Activated CD8-positive, alpha-beta memory T cell treated with anti-CD3 and anti-CD28 coated beads, Interleukin-2, amount 50 U/mL, for 24 hours (primary cell): ENCODE measurements around the gene CPED1.

Experiments
- DNase-seq: peaks from one replicate; pipeline ENCODE4 v3.0.0-alpha.2; 2020; ENCODE audit errors: extremely low read depth

Gene CPED1

GRCh38 chr7:120988591-120989256, at the start of gene CPED1:
Gene CPED1 (plus strand): TSS chr7:120988711. CDS start chr7:120989622, 911 bp downstream.
- DNase-seq = no peak

- DNase-seq = no peak
These were observed 49.2 kb upstream of the CPED1 start for GRCh38 chr7:120939345-120939744.

- DNase-seq = no peak
These were observed 47.4 kb upstream of the CPED1 start for GRCh38 chr7:120941064-120941463.

GRCh38 chr7:120941856-120942255, 46.7 kb upstream of the CPED1 start:
- DNase-seq = no peak

- DNase-seq = no peak
These were observed 45.6 kb upstream of the CPED1 start for GRCh38 chr7:120942861-120943260.

GRCh38 chr7:120944826-120945562, 43.5 kb upstream of the CPED1 start:
- no peak for DNase-seq

- no peak for DNase-seq
These were observed 40.5 kb upstream of the CPED1 start for GRCh38 chr7:120947980-120948379.

- no peak for DNase-seq
These were observed 39.1 kb upstream of the CPED1 start for GRCh38 chr7:120949393-120949911.

GRCh38 chr7:120949998-120950538, 38.4 kb upstream of the CPED1 start:
- no peak for DNase-seq

GRCh38 chr7:120950539-120951308, 37.8 kb upstream of the CPED1 start, which contains the start of gene ING3:
Gene ING3 (plus strand): TSS chr7:120950777. CDS start chr7:120950897, 120 bp downstream.
- DNase-seq = peak; percentile 92

GRCh38 chr7:120951309-120951699, 37.2 kb upstream of the CPED1 start:
- no peak for DNase-seq

GRCh38 chr7:120951826-120952225, 36.7 kb upstream of the CPED1 start:
- no peak for DNase-seq

- DNase-seq = no peak
These were observed 32.8 kb upstream of the CPED1 start for GRCh38 chr7:120955577-120956149.

- DNase-seq = no peak
These were observed 28.5 kb upstream of the CPED1 start for GRCh38 chr7:120959929-120960484.

- DNase-seq = no peak
These were observed 27.8 kb upstream of the CPED1 start for GRCh38 chr7:120960714-120961113.

- no peak for DNase-seq
These were observed 26.8 kb upstream of the CPED1 start for GRCh38 chr7:120961638-120962173.

- no peak for DNase-seq
These were observed 24.4 kb upstream of the CPED1 start for GRCh38 chr7:120964088-120964487.

GRCh38 chr7:120966961-120967360, 21.6 kb upstream of the CPED1 start:
- no peak for DNase-seq

- no peak for DNase-seq
These were observed 14.7 kb upstream of the CPED1 start for GRCh38 chr7:120973849-120974248.

GRCh38 chr7:120979765-120980499, 8.6 kb upstream of the CPED1 start:
- DNase-seq = no peak
